ENCODE data around the gene RNF144A.
"Not testable (repeated sequence)": the region's sequence is repeated elsewhere in the genome, so short reads cannot be mapped to it uniquely, and the experiment has no call there.

Gene RNF144A

DNA sequence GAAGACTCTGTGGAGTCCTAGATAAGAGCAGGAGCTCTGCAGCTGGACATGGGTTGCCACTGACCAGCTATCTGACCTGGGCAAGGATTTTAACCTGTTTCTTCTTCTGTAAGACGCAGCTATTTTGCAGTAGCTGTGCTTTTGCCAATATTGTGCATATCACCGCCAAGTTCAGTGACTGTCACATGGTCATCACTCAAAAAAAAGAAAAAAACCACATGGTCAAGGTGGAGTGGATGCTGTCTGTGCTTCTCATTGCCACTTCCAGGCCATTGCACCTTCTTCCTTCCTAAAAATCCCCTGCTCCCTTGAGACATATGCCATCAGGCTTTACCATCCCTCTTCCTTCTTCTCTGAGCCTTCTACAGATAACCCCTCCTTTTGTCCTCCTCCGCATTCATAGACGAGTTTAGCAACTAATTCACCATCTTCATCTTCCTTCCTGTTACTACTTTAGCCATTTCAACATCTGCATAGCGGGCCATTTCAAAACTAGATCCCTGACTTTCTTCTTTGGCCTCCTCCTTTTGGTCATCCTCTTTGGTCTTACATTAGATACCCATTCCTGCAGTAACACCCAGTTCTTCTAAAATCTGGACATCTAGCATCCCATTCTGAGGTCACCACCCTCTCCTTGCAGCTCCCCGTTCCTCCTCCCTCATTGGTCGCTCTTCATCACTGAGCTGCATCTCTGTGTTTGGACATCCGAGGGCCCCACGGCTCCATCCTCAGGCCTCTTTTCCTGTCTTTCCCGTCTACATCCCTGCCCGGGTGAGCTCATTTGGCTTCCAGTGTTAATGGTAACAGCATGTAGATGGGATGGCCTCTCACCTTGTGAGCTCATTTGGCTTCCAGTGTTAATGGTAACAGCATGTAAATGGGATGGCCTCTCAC, 17.8 kb downstream of the RNF144A start:
- TF ChIP-seq, protein P1, sequence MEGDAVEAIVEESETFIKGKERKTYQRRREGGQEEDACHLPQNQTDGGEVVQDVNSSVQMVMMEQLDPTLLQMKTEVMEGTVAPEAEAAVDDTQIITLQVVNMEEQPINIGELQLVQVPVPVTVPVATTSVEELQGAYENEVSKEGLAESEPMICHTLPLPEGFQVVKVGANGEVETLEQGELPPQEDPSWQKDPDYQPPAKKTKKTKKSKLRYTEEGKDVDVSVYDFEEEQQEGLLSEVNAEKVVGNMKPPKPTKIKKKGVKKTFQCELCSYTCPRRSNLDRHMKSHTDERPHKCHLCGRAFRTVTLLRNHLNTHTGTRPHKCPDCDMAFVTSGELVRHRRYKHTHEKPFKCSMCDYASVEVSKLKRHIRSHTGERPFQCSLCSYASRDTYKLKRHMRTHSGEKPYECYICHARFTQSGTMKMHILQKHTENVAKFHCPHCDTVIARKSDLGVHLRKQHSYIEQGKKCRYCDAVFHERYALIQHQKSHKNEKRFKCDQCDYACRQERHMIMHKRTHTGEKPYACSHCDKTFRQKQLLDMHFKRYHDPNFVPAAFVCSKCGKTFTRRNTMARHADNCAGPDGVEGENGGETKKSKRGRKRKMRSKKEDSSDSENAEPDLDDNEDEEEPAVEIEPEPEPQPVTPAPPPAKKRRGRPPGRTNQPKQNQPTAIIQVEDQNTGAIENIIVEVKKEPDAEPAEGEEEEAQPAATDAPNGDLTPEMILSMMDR (IDR thresholded peaks at IDR 0.05; ENCODE audit: low read depth, low read length) = no peak

DNA sequence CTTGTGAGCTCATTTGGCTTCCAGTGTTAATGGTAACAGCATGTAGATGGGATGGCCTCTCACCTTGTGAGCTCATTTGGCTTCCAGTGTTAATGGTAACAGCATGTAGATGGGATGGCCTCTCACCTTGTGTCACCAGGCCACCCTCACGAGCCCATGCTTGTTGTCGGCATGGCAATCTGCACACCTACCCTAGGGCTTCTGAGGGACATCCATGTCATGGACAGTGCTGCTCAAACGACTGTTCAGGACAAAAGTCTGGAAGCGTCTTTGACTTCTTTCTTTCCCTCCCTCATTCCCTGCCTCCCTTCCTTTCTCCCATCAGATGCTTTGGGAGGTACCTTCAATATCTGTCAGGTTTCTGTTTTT, 18.4 kb downstream of the RNF144A start:
- not testable (repeated sequence) for H3K4me3 ChIP-seq (ENCODE audit: low read depth, low read length)

More for the DNA sequence above, 17.8 kb downstream of the RNF144A start:
- H3K4me3 ChIP-seq (ENCODE audit: low read depth, low read length) = no peak overlapping the region

DNA sequence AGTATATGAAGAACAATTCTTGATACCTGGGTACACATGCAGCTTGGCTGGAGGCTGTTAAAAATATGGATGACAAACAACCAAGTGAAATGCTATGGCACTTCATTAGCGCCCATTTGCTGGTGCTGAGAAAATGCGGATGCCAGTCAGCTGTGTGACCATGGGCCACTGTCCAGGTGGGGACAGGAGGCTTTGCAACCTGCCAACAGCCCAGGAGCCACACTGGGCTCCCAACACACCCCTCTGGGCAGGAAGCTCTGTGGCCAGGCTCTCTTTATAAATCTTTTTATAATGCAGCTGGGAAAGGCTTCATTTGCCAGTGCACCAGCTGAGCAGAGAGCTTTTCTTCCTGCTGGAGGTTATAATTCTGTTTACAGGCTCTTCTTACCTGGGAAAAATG, 19.9 kb downstream of the RNF144A start:
- TF ChIP-seq, protein P1 (IDR thresholded peaks at IDR 0.05; ENCODE audit: low read depth, low read length) = no peak
- H3K4me3 ChIP-seq (ENCODE audit: low read depth, low read length) = no peak overlapping the region

DNA sequence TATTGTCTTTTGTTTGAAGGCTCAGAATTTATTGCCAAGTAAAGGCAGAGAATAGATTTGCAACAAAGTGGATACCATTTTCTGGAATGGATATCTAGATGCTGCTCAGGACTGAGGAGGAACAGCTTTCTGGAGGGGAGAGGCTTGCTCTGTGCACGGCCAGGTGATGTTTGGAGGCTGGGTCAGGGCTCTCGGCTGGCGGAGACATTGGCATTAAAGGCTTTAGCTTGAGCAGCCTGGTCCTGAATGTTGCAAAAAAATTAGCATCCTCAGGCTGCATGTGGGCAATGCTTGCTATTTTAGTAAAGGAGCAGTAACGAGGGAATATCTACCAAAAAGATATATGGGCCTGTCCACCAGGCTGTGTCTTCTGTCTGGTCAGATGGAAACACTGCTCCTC, 20.4 kb downstream of the RNF144A start:
- no peak overlapping the region for H3K4me3 ChIP-seq (ENCODE audit: low read depth, low read length)
- TF ChIP-seq, protein P1 (IDR thresholded peaks at IDR 0.05; ENCODE audit: low read depth, low read length) = no peak

DNA sequence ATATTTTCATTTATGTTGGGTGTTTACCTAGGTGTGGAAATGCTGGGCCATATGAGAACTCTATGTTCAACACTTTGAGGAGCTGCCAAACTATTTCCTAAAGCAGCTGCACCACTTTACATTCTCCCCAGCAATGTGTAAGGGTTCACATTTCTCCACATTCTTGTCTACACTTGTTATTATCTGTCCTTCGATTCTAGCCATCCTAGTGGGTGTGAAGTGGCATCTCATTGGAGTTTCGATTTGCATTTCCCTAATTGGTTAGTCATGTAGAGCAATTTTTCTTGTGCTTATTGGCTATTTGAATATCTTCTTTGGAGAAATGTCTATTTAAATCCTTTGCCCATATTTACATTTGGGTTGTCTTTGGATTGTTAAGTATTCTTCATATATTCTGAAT, 21.9 kb downstream of the RNF144A start:
- TF ChIP-seq, protein P1 (IDR thresholded peaks at IDR 0.05; ENCODE audit: low read depth, low read length) = no peak
- H3K4me3 ChIP-seq (ENCODE audit: low read depth, low read length) = no peak overlapping the region

DNA sequence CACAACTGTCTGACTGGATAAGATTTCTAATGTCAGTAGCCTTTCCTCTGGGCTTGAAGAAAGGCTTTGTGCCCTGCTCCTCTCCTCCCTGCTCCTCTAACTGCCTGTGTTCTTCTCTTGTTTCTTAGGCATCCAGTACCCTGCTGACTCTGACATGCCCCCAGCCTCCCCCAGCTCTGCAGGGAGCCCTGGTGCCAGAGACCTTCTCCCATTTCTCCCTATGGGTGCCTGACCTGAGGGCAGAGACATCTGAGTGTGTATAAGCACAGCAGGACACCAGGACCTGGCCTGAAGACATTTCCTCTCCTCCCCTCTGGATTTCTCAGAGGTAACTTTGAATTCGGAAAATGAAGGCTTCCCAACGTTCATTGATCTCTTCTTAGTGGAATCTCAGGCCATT, 23.6 kb downstream of the RNF144A start:
- TF ChIP-seq, protein P1 (IDR thresholded peaks at IDR 0.05; ENCODE audit: low read depth, low read length) = no peak
- H3K4me3 ChIP-seq (ENCODE audit: low read depth, low read length) = no peak overlapping the region

DNA sequence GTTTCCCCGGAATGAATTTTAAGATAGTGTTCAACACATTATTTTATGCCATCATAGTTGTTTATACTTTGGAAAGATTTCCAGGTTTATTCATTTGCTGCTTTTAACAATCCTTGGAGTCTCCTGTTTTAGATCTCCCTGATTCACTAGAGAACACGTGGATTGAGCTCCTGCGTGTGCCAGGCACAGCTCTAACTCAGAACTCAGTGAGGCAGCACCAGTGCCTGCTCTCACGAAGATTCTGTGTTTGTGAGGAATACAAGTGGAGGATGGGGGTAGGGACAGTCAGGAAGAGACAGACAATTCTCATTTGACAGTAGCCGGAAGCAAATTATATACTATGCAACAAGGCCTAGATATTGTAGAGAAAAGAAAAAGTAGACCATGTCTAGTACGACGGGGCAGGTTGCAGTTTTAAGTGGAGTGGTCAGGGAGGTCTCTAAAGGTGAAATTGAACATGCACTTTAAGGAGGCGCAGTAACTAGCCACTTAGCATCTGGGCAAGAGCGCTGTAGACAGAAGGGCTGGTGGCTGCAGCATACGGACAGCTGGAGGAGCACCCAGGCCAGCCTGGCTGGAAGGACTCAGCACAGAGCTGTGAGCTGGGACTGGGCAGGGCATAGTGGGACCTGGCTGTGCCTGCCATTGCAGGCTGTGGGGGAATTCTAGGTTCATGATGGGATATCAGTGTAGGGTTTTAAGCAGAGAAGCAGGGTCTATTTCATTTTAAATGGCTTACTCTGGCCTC, 24.3 kb downstream of the RNF144A start:
- H3K4me3 ChIP-seq (ENCODE audit: low read depth, low read length) = no peak overlapping the region
- TF ChIP-seq, protein P1 (IDR thresholded peaks at IDR 0.05; ENCODE audit: low read depth, low read length) = no peak

Measured in WI38 (cell line).